IgD-negative memory B cell (primary cell): ENCODE data around the gene NACA. TPM values are rescaled to one million over a fixed set of nuclear protein-coding genes. Genes with fewer than 3 reads are reported as not detected.
"Not testable (repeated sequence)": the region's sequence is repeated elsewhere in the genome, so short reads cannot be mapped to it uniquely, and the experiment has no call there.

ENCODE experiments used
- H3K27ac Mint-ChIP-seq, 3 donors: one replicate each; pipeline ENCODE4 v1.8.0; 2020 to 2022; ENCODE audit warnings: mild to moderate bottlenecking in 3 of 3, mixed read lengths in 3 of 3, moderate library complexity in 1 of 3
- H3K27me3 Mint-ChIP-seq: one replicate; pipeline ENCODE4 v1.8.0; 2021; ENCODE audit warnings: mixed read lengths
- H3K36me3 Mint-ChIP-seq: one replicate; pipeline ENCODE4 v1.8.0; 2020; ENCODE audit warnings: mild to moderate bottlenecking, mixed read lengths
- H3K4me1 Mint-ChIP-seq, 3 donors: one replicate each; pipeline ENCODE4 v1.8.0; 2020 to 2022; ENCODE audit warnings: mixed read lengths in 3 of 3, mild to moderate bottlenecking in 1 of 3
- H3K4me3 Mint-ChIP-seq, 4 donors: one replicate each; pipeline ENCODE4 v1.8.0; 2020 to 2022; ENCODE audit warnings: mild to moderate bottlenecking in 4 of 4, mixed read lengths in 4 of 4, moderate library complexity in 3 of 4
- H3K9me3 Mint-ChIP-seq, 3 donors: one replicate each; pipeline ENCODE4 v1.8.0; 2020 to 2021; ENCODE audit warnings: mixed read lengths in 3 of 3, mild to moderate bottlenecking in 1 of 3
- polyA plus RNA-seq: library from polyadenylated mRNA; unstranded; fragments of 300-500 nt; fragmentation: Illumina TruSeq; gene quantifications from one replicate; pipeline ENCODE4 v1.2.3, GENCODE V29; 2021

The NACA gene
- polyA plus RNA-seq, 1 donor from 2014 or later = 1,127 TPM

- H3K9me3 Mint-ChIP-seq = no peaks in the 10 kb centered on the region
- peak within 1 kb of the TSS; percentile 89 to 95 (median 90) for H3K27ac Mint-ChIP-seq
- peak within 1 kb of the TSS; percentile 95 to 99 (median 98) for H3K4me3 Mint-ChIP-seq
- H3K36me3 Mint-ChIP-seq = no peaks in the 10 kb centered on the region
- no peaks in the 10 kb centered on the region for H3K27me3 Mint-ChIP-seq
- peaks cover 21 to 38% (median 32%) of the 10 kb centered on the region in 3 donors for H3K4me1 Mint-ChIP-seq
These were observed 26.9 kb upstream of the NACA start, which contains the start of gene PRIM1 for GRCh38 chr12:56751712-56752598. PRIM1 (minus strand) TSS chr12:56752323; CDS start chr12:56752298, 25 bp downstream.

DNA sequence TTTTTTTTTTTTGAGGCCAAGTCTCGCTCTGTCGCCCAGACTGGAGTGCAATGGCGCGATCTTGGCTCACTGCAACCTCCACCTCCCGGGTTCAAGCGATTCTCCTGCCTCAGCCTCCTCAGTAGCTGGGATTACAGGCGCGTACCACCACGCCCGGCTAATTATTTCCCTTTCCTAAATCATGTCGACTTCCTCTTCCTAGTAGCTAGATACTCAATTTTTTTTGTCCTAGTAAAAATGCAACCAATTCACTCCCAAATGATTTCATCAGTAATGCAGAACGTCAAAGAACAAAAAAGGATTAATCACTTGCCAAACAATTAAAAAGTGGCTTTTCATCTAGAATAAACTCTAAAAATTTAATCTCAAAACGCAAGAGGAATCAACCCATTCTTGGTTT lies 25.5 kb upstream of the NACA start:
- not testable (repeated sequence) for H3K27me3 Mint-ChIP-seq, H3K36me3 Mint-ChIP-seq, H3K9me3 Mint-ChIP-seq
- H3K4me3 Mint-ChIP-seq = peak overlapping the region; percentile 17 to 98 (median 80)
- peak overlapping the region; percentile 62 to 95 (median 89) for H3K27ac Mint-ChIP-seq
- peaks cover 23 to 38% (median 32%) of the 10 kb centered on the region in 3 donors for H3K4me1 Mint-ChIP-seq

- no peaks in the 10 kb centered on the region for H3K27me3 Mint-ChIP-seq
- H3K4me3 Mint-ChIP-seq = peak overlapping the region; percentile 61 to 98 (median 72)
- H3K36me3 Mint-ChIP-seq = no peaks in the 10 kb centered on the region
- H3K9me3 Mint-ChIP-seq = no peaks in the 10 kb centered on the region
- H3K27ac Mint-ChIP-seq = peak overlapping the region; percentile 89 to 94 (median 93)
- H3K4me1 Mint-ChIP-seq = peaks cover 23 to 38% (median 32%) of the 10 kb centered on the region in 3 donors
These were observed 24.8 kb upstream of the NACA start for GRCh38 chr12:56749853-56750252.

DNA sequence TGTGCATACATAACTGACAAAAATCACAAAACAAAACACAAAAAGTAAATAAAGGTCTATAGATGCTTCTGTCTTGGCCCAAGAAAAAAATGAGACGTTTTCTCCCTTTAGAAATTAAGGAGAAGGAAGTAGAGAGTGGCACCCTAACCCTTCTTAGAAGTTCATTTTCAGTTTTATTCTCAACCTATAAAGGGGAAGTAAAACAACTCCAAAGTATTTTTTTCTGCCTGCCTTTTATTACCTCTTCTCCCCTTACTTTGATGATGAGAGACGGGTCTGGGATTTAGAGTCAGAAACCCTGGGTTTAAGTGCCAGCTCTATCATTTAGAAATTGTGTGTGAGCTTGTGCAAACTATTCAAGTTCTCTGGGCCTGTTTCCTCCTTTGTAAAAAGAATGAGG lies 24.3 kb upstream of the NACA start:
- peak overlapping the region; percentile 89 to 94 (median 93) for H3K27ac Mint-ChIP-seq
- H3K27me3 Mint-ChIP-seq = no peaks in the 10 kb centered on the region
- H3K36me3 Mint-ChIP-seq = no peaks in the 10 kb centered on the region
- H3K4me3 Mint-ChIP-seq = peak overlapping the region; percentile 61 to 98 (median 72)
- peaks cover 23 to 38% (median 32%) of the 10 kb centered on the region in 3 donors for H3K4me1 Mint-ChIP-seq
- H3K9me3 Mint-ChIP-seq = no peaks in the 10 kb centered on the region

DNA sequence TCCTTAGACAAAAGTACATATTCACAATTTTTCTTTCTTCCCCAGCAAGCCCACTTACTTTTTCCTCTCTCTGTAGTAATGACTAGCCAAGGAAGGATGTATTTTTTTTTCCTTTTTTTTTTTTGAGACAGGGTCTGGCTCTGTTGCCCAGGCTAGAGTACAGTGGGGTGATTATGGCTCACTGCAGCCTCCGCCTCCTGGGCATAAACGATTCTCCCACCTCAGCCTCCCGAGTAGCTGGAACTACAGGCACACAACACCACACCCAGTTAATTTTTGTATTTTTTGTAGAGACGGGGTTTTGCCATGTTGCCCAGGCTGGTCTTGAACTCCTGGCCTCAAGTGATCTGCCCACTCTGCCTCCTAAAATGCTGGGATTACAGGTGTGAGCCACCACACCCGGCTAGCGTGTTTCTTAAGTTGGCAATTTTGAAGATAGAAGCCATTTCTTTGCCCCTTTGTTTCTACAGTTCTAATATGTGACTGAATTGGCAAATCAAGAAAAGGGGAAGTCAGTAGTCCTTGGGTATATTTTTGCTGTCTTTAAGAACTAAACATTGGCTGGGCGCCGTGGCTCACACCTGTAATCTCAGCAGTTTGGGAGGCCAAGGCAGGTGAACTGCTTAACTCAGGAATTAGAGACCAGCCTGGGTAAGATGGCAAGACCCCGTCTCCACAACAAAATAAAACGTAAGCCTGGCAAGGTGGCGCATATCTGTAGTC lies 3.2 kb upstream of the NACA start:
- Mint-ChIP-seq H3K36me3 (peaks cover 8% of the 10 kb centered on the region), H3K27ac (no peak overlapping the region), H3K4me1 (peaks cover 11 to 18% (median 16%) of the 10 kb centered on the region in 3 donors), H3K4me3 (peak overlapping the region in 2 of 4 donors; percentile 17 to 45), H3K9me3 (no peaks in the 10 kb centered on the region), H3K27me3 (no peaks in the 10 kb centered on the region)

- H3K36me3 Mint-ChIP-seq, H3K27me3 Mint-ChIP-seq, H3K9me3 Mint-ChIP-seq: not testable (repeated sequence)
- Mint-ChIP-seq H3K4me3 (peak overlapping the region; percentile 87 to 99 (median 97)), H3K4me1 (peaks cover 27 to 38% (median 28%) of the 10 kb centered on the region in 3 donors), H3K27ac (peak overlapping the region; percentile 79 to 98 (median 98))
These were observed 1.1 kb upstream of the NACA start for GRCh38 chr12:56726196-56726675.

DNA sequence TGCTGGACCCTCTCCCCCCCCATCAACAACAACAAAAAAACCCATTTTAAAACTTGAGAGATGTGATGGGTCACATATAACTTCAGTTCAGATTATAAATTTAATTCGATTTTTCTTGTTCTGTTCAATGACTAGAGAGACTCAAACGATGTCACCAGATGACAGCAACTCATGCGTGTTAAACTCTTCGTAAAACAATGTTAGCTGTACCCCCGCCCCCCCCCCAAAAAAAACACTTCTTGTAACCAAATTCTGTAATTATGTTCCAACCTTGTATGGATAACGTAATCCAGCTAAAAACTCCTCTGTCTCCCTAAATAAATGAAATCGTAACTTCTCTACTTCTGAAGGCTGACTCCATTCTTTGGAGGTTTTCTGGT lies 614 bp upstream of the NACA start:
- Mint-ChIP-seq H3K4me1 (peaks cover 32 to 43% (median 32%) of the 10 kb centered on the region in 3 donors), H3K27ac (peak overlapping the region; percentile 79 to 98 (median 98)), H3K4me3 (peak overlapping the region; percentile 87 to 99 (median 97)), H3K9me3 (no peaks in the 10 kb centered on the region), H3K27me3 (no peaks in the 10 kb centered on the region), H3K36me3 (peaks cover 2% of the 10 kb centered on the region)

- H3K36me3 Mint-ChIP-seq = peaks cover 5% of the 10 kb centered on the region
These were observed 463 bp downstream of the NACA start for GRCh38 chr12:56724701-56724971.

DNA sequence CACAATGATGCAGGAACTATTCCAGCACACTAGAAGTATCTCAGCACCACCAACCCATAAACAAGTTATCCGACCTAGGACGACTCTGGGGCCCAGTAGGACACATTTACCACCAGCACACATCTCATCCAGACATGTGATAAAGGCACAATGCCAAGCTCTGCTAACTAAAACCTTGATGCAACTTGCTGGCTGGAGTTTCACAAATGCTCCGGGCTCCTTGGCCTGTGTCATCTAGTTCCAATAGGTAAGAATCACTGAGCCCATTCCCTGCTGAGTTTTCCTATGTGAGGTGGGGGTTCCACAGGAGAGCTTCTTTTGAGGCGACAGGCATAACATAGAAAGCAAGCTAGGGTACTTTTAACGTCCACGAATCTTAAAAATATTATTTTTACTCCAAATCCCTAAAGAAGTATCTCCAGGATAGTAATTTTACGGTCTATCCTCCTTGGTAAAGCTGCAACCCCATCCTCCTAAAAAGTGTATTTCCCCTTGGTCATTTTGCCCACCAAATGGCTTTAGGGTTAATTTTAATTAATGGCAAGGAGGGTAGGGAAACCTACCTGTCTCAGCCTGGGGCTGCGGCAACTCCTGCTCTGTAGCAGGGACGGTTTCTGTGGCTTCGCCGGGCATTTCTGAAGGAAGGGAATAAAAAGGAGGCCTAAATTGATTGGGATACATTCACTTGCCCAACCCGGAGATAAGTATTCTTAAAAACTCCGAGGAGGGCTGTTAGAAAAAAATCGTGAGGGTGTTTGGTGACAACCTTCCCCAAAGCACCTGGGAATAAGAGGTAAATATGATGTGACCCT lies 1.0 kb downstream of the NACA start:
- Mint-ChIP-seq H3K9me3 (no peaks in the 10 kb centered on the region), H3K4me1 (peaks cover 48 to 59% (median 48%) of the 10 kb centered on the region in 3 donors), H3K36me3 (peaks cover 6% of the 10 kb centered on the region), H3K27me3 (no peaks in the 10 kb centered on the region), H3K4me3 (peak overlapping the region; percentile 87 to 99 (median 97)), H3K27ac (peak overlapping the region; percentile 79 to 98 (median 98))

More at GRCh38 chr12:56724701-56724971, 463 bp downstream of the NACA start:
- peak overlapping the region; percentile 87 to 99 (median 97) for H3K4me3 Mint-ChIP-seq
- H3K27ac Mint-ChIP-seq = peak overlapping the region; percentile 79 to 98 (median 98)
- H3K4me1 Mint-ChIP-seq = peaks cover 42 to 54% (median 43%) of the 10 kb centered on the region in 3 donors
- H3K9me3 Mint-ChIP-seq = no peaks in the 10 kb centered on the region
- H3K27me3 Mint-ChIP-seq = no peaks in the 10 kb centered on the region

- Mint-ChIP-seq H3K4me3 (peak overlapping the region; percentile 87 to 99 (median 97)), H3K4me1 (peaks cover 53 to 65% (median 54%) of the 10 kb centered on the region in 3 donors), H3K9me3 (no peaks in the 10 kb centered on the region), H3K36me3 (peaks cover 6% of the 10 kb centered on the region), H3K27ac (peak overlapping the region; percentile 63 to 98 (median 79)), H3K27me3 (no peaks in the 10 kb centered on the region)
These were observed 1.7 kb downstream of the NACA start for GRCh38 chr12:56723352-56723751.

DNA sequence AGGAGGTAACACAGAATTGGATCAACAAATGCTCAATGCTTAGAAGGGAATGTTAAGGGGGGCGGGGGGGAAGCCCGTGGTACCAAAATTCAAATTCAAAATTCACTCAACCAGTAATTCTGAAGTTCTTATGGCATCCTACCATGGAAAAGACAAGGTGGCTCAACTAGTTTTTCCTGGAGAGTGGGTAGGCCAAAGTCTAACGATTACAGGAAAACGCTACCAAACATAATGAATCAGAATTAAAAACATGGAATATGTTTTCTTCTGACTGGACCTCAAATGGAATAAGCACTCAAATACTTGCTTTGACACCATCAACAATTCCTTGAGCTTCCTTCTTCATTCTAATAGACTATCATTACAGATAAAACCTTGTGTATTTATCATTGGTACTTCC lies 2.3 kb downstream of the NACA start:
- Mint-ChIP-seq H3K36me3 (peaks cover 6% of the 10 kb centered on the region), H3K9me3 (no peaks in the 10 kb centered on the region), H3K27me3 (no peaks in the 10 kb centered on the region), H3K27ac (peak overlapping the region in 2 of 3 donors; percentile 24 to 79), H3K4me1 (peaks cover 53 to 65% (median 54%) of the 10 kb centered on the region in 3 donors), H3K4me3 (peak overlapping the region; percentile 34 to 98 (median 68))

DNA sequence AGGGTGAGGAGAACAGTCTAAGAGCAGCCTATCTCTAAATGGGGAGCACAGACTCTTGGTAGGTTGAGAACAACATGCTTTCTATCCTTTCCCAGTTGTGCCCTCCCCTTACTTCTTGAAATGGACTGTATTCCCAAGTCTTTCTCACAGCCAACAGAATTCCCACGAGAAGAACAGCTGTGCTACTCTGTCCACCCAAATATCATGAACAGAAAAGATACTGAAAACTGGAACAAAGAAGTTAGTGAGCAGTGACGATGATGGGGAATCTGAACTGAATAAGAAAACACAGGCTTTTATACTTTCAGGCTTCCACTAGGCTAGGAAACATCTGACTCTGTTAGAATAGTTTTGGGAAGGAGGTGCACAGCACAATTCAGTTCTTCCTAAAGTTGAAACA lies 3.4 kb downstream of the NACA start:
- peak overlapping the region in 2 of 3 donors; percentile 79 to 87 for H3K27ac Mint-ChIP-seq
- H3K36me3 Mint-ChIP-seq = peaks cover 6% of the 10 kb centered on the region
- peak overlapping the region in 3 of 4 donors; percentile 59 to 98 (median 87) for H3K4me3 Mint-ChIP-seq
- H3K9me3 Mint-ChIP-seq = no peaks in the 10 kb centered on the region
- no peaks in the 10 kb centered on the region for H3K27me3 Mint-ChIP-seq
- H3K4me1 Mint-ChIP-seq = peaks cover 53 to 63% (median 57%) of the 10 kb centered on the region in 3 donors

DNA sequence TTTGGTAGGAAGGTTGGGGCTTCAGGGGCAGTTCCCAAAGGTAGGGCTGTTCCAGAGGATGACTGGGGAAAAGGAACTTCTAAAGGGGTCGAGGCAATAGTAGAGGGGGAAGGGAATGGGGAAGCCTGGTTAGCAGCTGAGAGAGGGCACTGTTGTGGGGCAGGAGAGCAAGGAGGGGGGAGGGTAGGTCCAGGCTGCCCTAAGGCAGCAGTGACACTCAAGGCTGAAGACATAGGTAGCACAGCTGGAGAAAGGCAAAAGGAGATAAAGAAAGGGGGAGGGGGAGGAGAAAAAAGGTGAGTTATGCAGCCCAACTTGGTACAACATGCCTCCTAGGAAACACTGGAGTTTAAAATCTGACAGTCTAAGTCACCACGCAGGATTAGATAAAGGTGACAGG lies 3.9 kb downstream of the NACA start:
- Mint-ChIP-seq H3K36me3 (peaks cover 8% of the 10 kb centered on the region), H3K27ac (peak overlapping the region; percentile 79 to 87 (median 84))

GRCh38 chr12:56720731-56721151 lies 4.4 kb downstream of the NACA start:
- Mint-ChIP-seq H3K9me3 (no peaks in the 10 kb centered on the region), H3K27ac (peak overlapping the region; percentile 79 to 87 (median 84)), H3K4me1 (peaks cover 55 to 65% (median 61%) of the 10 kb centered on the region in 3 donors), H3K27me3 (no peaks in the 10 kb centered on the region), H3K4me3 (peak overlapping the region in 3 of 4 donors; percentile 15 to 80 (median 63)), H3K36me3 (peaks cover 10% of the 10 kb centered on the region)

More for the DNA sequence above, 3.9 kb downstream of the NACA start:
- Mint-ChIP-seq H3K4me3 (peak overlapping the region in 3 of 4 donors; percentile 15 to 80 (median 63)), H3K4me1 (peaks cover 54 to 66% (median 62%) of the 10 kb centered on the region in 3 donors), H3K9me3 (no peaks in the 10 kb centered on the region), H3K27me3 (no peaks in the 10 kb centered on the region)
